Stomach (tissue), 9 donors: ENCODE data around the gene CIAO3. TPM values are rescaled to one million over a fixed set of nuclear protein-coding genes. Genes with fewer than 3 reads are reported as not detected.
A peak's percentile ranks its signal among the peaks of the same experiment; 100 is the strongest.

Experiments
- DNase-seq, 2 donors: peaks; one replicate each; pipeline versions ENCODE4 v3.0.0 to v3.0.0-alpha.2; 2013 to 2019
- H3K27ac ChIP-seq, 5 donors: fragments of 200-600 bp in 4 of 5; sonication (generic) in 4 of 5; one replicate each; pipeline ENCODE4 v1.5.1; 2013 to 2019; ENCODE audit warnings: mild to moderate bottlenecking in 1 of 5, moderate library complexity in 1 of 5
- H3K27me3 ChIP-seq, 3 donors: fragments of 200-600 bp; sonication (generic); one replicate each; pipeline ENCODE4 v1.5.1; 2017 to 2019; ENCODE audit warnings: mixed run types in 1 of 3
- H3K36me3 ChIP-seq, 4 donors: fragments of 200-600 bp; sonication (generic); 1 replicate in 3 of 4; 2 replicates in 1 of 4; pipeline ENCODE4 v1.5.1; 2016 to 2019
- H3K4me1 ChIP-seq, 4 donors: fragments of 200-600 bp; sonication (generic); one replicate each; pipeline ENCODE4 v1.5.1; 2016 to 2019
- H3K4me3 ChIP-seq, 4 donors: fragments of 200-600 bp; sonication (generic) in 3 of 4; one replicate each; pipeline ENCODE4 v1.5.1; 2016 to 2019; ENCODE audit warnings: mild to moderate bottlenecking in 1 of 4
- H3K9me3 ChIP-seq, 4 donors: fragments of 200-600 bp; sonication (generic); one replicate each; pipeline ENCODE4 v1.5.1; 2016 to 2019
- EP300 ChIP-seq: sonication (generic); formaldehyde crosslinking; IDR thresholded peaks from one replicate; pipeline ENCODE4 v1.6.1; 2017; ENCODE audit warnings: antibody characterized with exemption
- POLR2A ChIP-seq, 4 donors: fragments of 450-650 bp; IDR thresholded peaks; one replicate each; pipeline ENCODE4 v1.6.1; 2016; ENCODE audit warnings: antibody characterized with exemption in 4 of 4, control low read depth in 2 of 4, mild to moderate bottlenecking in 1 of 4, moderate library complexity in 1 of 4
- POLR2AphosphoS5 ChIP-seq, 3 donors: sonication (generic); formaldehyde crosslinking; IDR thresholded peaks; one replicate each; pipeline ENCODE4 v1.6.1; 2016; ENCODE audit warnings: antibody characterized with exemption in 3 of 3
- WGBS, 5 donors: extraction: QIAGEN DNeasy Blood & Tissue Kit in 3 of 5; methylation state at CpG; one replicate each; pipeline versions ENCODE4 v1.1.5 to v1.1.7; 2013 to 2018; 5-methylcytosine and 5-hydroxymethylcytosine counted together
- intact Hi-C: fragments of 100-400 bp; cut with DNase I; formaldehyde crosslinking; loops from one replicate; pipeline ENCODE4 v1.15.1; 2023; ENCODE audit warnings: low total_unique reads
- polyA plus RNA-seq, 3 donors: library from polyadenylated mRNA; stranded (reverse); fragments of 200-250 nt; gene quantifications; one replicate each; pipeline ENCODE4 v1.2.3, GENCODE V29; 2013
- total RNA-seq, 5 donors: library from RNA; depleted of rRNA; stranded (reverse); fragments of >200 nt; gene quantifications; one replicate each; pipeline versions ENCODE4 v1.1.0 to v1.2.3, GENCODE V29; 2014 to 2016
- TF ChIP-seq, protein P1 (sequence below), 7 experiments: fragments of 450-650 bp in 4 of 7; fragments of 200-600 bp in 3 of 7; sonication (generic) in 3 of 7; IDR thresholded peaks; one replicate each; pipeline ENCODE4 v1.5.1; 2016 to 2019; ENCODE audit warnings: antibody characterized with exemption in 7 of 7, control low read depth in 2 of 7, mild to moderate bottlenecking in 1 of 7
- donor health status: healthy with polysubstance abuse.
- donor health status: Bipolar disorder and iron deficiency.
- donor health status: healthy.

CIAO3 gene
- total and polyA plus RNA-seq, 8 donors, result 22.8 to 145 (median 49.6) TPM

GRCh38 chr16:710500-711075 lies 30.2 kb downstream of the CIAO3 start:
- Histone ChIP-seq H3K4me1 (peaks cover 17 to 42% (median 33%) of the 10 kb centered on the region in 4 donors), H3K36me3 (no peaks in the 10 kb centered on the region), H3K4me3 (no peak overlapping the region), H3K27me3 (peaks cover 40 to 90% (median 62%) of the 10 kb centered on the region in 3 donors), H3K27ac (peak overlapping the region in 1 of 5 donors; percentile 20), H3K9me3 (no peaks in the 10 kb centered on the region)
- TF ChIP-seq EP300, result no peak
- TF ChIP-seq POLR2AphosphoS5 (IDR thresholded peaks at IDR 0.05), result no peak
- no peak for TF ChIP-seq POLR2A (IDR thresholded peaks at IDR 0.05)
- TF ChIP-seq, protein P1, sequence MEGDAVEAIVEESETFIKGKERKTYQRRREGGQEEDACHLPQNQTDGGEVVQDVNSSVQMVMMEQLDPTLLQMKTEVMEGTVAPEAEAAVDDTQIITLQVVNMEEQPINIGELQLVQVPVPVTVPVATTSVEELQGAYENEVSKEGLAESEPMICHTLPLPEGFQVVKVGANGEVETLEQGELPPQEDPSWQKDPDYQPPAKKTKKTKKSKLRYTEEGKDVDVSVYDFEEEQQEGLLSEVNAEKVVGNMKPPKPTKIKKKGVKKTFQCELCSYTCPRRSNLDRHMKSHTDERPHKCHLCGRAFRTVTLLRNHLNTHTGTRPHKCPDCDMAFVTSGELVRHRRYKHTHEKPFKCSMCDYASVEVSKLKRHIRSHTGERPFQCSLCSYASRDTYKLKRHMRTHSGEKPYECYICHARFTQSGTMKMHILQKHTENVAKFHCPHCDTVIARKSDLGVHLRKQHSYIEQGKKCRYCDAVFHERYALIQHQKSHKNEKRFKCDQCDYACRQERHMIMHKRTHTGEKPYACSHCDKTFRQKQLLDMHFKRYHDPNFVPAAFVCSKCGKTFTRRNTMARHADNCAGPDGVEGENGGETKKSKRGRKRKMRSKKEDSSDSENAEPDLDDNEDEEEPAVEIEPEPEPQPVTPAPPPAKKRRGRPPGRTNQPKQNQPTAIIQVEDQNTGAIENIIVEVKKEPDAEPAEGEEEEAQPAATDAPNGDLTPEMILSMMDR (IDR thresholded peaks at IDR 0.05), result no peak
- DNase-seq, result no peak
- intact Hi-C loops, result loop anchor here (5.0 kb wide), 2 partner anchors 72 to 342 kb away; no protein-coding TSS in a partner anchor
- WGBS, 5 donors, result 61 to 80% (median 68%) methylated on average over 13 to 21 of the region's 21 CpGs

- intact Hi-C loops, result loop anchor here (5.0 kb wide), 2 partner anchors 72 to 342 kb away; no protein-coding TSS in a partner anchor
Measured at GRCh38 chr16:709566-710499, 31.0 kb downstream of the CIAO3 start.

DNA sequence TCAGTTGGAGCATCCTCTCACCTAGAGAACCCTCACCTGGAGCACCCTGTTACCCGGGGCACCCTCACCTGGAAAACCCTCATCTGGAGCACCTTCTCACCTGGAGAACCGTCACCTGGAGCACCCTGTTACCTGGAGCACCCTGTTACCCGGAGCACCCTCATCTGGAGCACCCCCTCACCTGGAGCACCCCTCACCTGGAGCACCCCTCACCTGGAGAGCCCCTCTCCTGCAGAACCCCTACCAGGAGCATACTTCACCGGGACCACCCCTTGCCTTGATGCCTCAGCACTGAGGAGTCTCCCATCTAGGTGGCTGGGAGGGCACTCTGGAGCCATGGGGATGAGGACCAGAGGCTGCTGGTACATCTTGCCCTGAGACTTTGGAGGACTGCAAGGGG lies 31.8 kb downstream of the CIAO3 start:
- Histone ChIP-seq H3K4me3 (no peak overlapping the region), H3K27me3 (peaks cover 50 to 94% (median 73%) of the 10 kb centered on the region in 3 donors), H3K36me3 (no peaks in the 10 kb centered on the region), H3K9me3 (no peaks in the 10 kb centered on the region), H3K27ac (no peak overlapping the region), H3K4me1 (peaks cover 7 to 39% (median 26%) of the 10 kb centered on the region in 4 donors)
- intact Hi-C loops, result no loop called here
- no peak for DNase-seq
- no peak for TF ChIP-seq EP300
- TF ChIP-seq POLR2A (IDR thresholded peaks at IDR 0.05), result no peak
- 63 to 90% (median 78%) methylated on average over 2 to 4 of the region's 4 CpGs for WGBS, 5 donors

More at GRCh38 chr16:709566-710499, 31.0 kb downstream of the CIAO3 start:
- no peak for TF ChIP-seq POLR2AphosphoS5 (IDR thresholded peaks at IDR 0.05)
- TF ChIP-seq POLR2A (IDR thresholded peaks at IDR 0.05), result no peak
- TF ChIP-seq, protein P1 (IDR thresholded peaks at IDR 0.05), result no peak
- TF ChIP-seq EP300, result no peak
- H3K36me3 ChIP-seq, result no peaks in the 10 kb centered on the region
- H3K9me3 ChIP-seq, result no peaks in the 10 kb centered on the region
- peak in 1 of 2 donors; percentile 90 for DNase-seq
- H3K27ac ChIP-seq, result no peak overlapping the region
- WGBS, 5 donors, result 15 to 22% (median 20%) methylated on average over 14 to 30 of the region's 30 CpGs
- peaks cover 12 to 45% (median 32%) of the 10 kb centered on the region in 4 donors for H3K4me1 ChIP-seq
- no peak overlapping the region for H3K4me3 ChIP-seq
- peaks cover 45 to 94% (median 70%) of the 10 kb centered on the region in 3 donors for H3K27me3 ChIP-seq

GRCh38 chr16:708019-708418 lies 32.8 kb downstream of the CIAO3 start:
- TF ChIP-seq EP300, result no peak
- no peak for TF ChIP-seq POLR2AphosphoS5 (IDR thresholded peaks at IDR 0.05)
- TF ChIP-seq, protein P1 (IDR thresholded peaks at IDR 0.05), result no peak
- TF ChIP-seq POLR2A (IDR thresholded peaks at IDR 0.05), result no peak
- Histone ChIP-seq H3K4me1 (peaks cover 7 to 39% (median 26%) of the 10 kb centered on the region in 4 donors), H3K9me3 (no peaks in the 10 kb centered on the region), H3K27ac (no peak overlapping the region), H3K36me3 (no peaks in the 10 kb centered on the region), H3K4me3 (no peak overlapping the region), H3K27me3 (peaks cover 59 to 99% (median 83%) of the 10 kb centered on the region in 3 donors)
- intact Hi-C loops, result no loop called here
- WGBS, 5 donors, result 44 to 65% (median 58%) methylated on average over 3 of the region's 3 CpGs
- no peak for DNase-seq
